Heart left ventricle (tissue), 16 donors: ENCODE measurements around the gene MIA. TPM values are rescaled to one million over a fixed set of nuclear protein-coding genes. Genes with fewer than 3 reads are reported as not detected.

ENCODE experiments used
- ATAC-seq, 4 donors: fragments of 200-7000 bp; cut with Tn5 transposase; one replicate each; pipeline ENCODE4 v1.9.1; 2020 to 2022; ENCODE audit warnings: moderate library complexity in 4 of 4, mild to moderate bottlenecking in 3 of 4, moderate number of reproducible peaks in 1 of 4
- DNase-seq, 5 donors: peaks; one replicate each; pipeline ENCODE4 v3.0.0-alpha.2; 2020
- H3K27ac ChIP-seq, 12 donors: fragments of 200-600 bp; sonication (generic) in 4 of 12; one replicate each; pipeline versions ENCODE4 v1.5.0 to v1.8.0; 2016 to 2022; ENCODE audit warnings: mild to moderate bottlenecking in 2 of 12
- H3K27me3 ChIP-seq, 9 donors: fragments of 200-600 bp; sonication (generic) in 2 of 9; one replicate each; pipeline versions ENCODE4 v1.5.1 to v1.8.0; 2016 to 2022; ENCODE audit warnings: mild to moderate bottlenecking in 3 of 9
- H3K36me3 ChIP-seq, 9 donors: fragments of 200-600 bp; sonication (generic) in 2 of 9; one replicate each; pipeline versions ENCODE4 v1.5.0 to v1.8.0; 2018 to 2022; ENCODE audit warnings: mild to moderate bottlenecking in 2 of 9
- H3K4me1 ChIP-seq, 12 donors: fragments of 200-600 bp; sonication (generic) in 4 of 12; one replicate each; pipeline versions ENCODE4 v1.5.0 to v1.8.0; 2016 to 2022; ENCODE audit warnings: mild to moderate bottlenecking in 3 of 12
- H3K4me3 ChIP-seq, 12 donors: fragments of 200-600 bp; sonication (generic) in 4 of 12; one replicate each; pipeline versions ENCODE4 v1.5.0 to v1.8.0; 2017 to 2022; ENCODE audit warnings: mild to moderate bottlenecking in 9 of 12, moderate library complexity in 4 of 12
- H3K9me3 ChIP-seq, 12 donors: fragments of 200-600 bp; sonication (generic) in 4 of 12; one replicate each; pipeline versions ENCODE4 v1.5.0 to v1.8.0; 2016 to 2022; ENCODE audit warnings: mild to moderate bottlenecking in 1 of 12
- POLR2A ChIP-seq, 2 donors: fragments of 450-650 bp; IDR thresholded peaks; one replicate each; pipeline ENCODE4 v1.6.1; 2017; ENCODE audit warnings: antibody characterized with exemption in 2 of 2, mild to moderate bottlenecking in 2 of 2, moderate library complexity in 2 of 2
- WGBS, 4 donors: extraction: QIAGEN DNeasy Blood & Tissue Kit in 2 of 4; methylation state at CpG; one replicate each; pipeline versions ENCODE4 v1.1.5 to v1.1.7; 2013 to 2018; 5-methylcytosine and 5-hydroxymethylcytosine counted together
- intact Hi-C, 10 donors: fragments of 100-400 bp; cut with DNase I; formaldehyde crosslinking; loops; one replicate each; pipeline versions ENCODE4 v1.11.1 to v1.14.2; 2022
- polyA plus RNA-seq, 2 donors: library from polyadenylated mRNA; stranded (reverse); fragments of 200-250 nt; gene quantifications; one replicate each; pipeline ENCODE4 v1.2.3, GENCODE V29; 2013
- total RNA-seq, 9 donors: library from RNA; depleted of rRNA in 2 of 9; stranded (reverse); fragments of >200 nt in 2 of 9; fragmentation: NEBNext Ultra II Directional in 3 of 9; extraction: Animal tissue kit (Norgen Biotek cat#: 25700) in 3 of 9; gene quantifications; one replicate each; pipeline versions ENCODE4 v1.1.0 to v1.2.4, GENCODE V29; 2016 to 2023
- TF ChIP-seq, protein P1 (sequence below), 12 donors: fragments of 200-600 bp; sonication (generic) in 4 of 12; IDR thresholded peaks; one replicate each; pipeline versions ENCODE4 v1.5.0 to v1.8.0; 2018 to 2022; ENCODE audit warnings: antibody characterized with exemption in 12 of 12, mild to moderate bottlenecking in 5 of 12
- donor health status: ischemic (EF 13 %, LVEDD 7.1; RV severe dilation, severe dysfunction).
- donor health status: healthy with polysubstance abuse.
- donor health status: DM: no; HTN: yes; CAD: no.
- donor health status: DM: no; HTN: no; CAD: no.
- donor health status: ischemic (EF 25% LVEDD 6.9; RV normal size, moderate dysfunction).
- donor health status: ischemic (EF 25% LVEDD 5.7; RV mildly dilated, moderate dysfunction).
- donor health status: healthy.
- donor health status: DM: yes; HTN: yes; CAD: no.
- donor health status: ischemic (EF 35%, LVEDD 5.7; RV mildly dilated, moderate dysfunction).
- donor health status: nonischemic (EF 11% LVEDD 7.7; RV severe dilation, severe dysfunction).
- donor health status: DM: yes; HTN: yes; CAD: no.
- donor health status: PGD.
- donor health status: ischemic (EF 29% LVEDD 5.4; RV normal size, mild dysfunction).
- donor health status: nonischemic (EF 23%, LVEDD 6.1; RV moderate dilation, normal function).

Gene MIA
- total and polyA plus RNA-seq, 11 donors = 0.72 to 3.0 (median 1.0) TPM; not detected in 5

- H3K4me3 ChIP-seq = no peak overlapping the region
- no peak for TF ChIP-seq POLR2A (IDR thresholded peaks at IDR 0.05)
- TF ChIP-seq, protein P1, sequence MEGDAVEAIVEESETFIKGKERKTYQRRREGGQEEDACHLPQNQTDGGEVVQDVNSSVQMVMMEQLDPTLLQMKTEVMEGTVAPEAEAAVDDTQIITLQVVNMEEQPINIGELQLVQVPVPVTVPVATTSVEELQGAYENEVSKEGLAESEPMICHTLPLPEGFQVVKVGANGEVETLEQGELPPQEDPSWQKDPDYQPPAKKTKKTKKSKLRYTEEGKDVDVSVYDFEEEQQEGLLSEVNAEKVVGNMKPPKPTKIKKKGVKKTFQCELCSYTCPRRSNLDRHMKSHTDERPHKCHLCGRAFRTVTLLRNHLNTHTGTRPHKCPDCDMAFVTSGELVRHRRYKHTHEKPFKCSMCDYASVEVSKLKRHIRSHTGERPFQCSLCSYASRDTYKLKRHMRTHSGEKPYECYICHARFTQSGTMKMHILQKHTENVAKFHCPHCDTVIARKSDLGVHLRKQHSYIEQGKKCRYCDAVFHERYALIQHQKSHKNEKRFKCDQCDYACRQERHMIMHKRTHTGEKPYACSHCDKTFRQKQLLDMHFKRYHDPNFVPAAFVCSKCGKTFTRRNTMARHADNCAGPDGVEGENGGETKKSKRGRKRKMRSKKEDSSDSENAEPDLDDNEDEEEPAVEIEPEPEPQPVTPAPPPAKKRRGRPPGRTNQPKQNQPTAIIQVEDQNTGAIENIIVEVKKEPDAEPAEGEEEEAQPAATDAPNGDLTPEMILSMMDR (IDR thresholded peaks at IDR 0.05) = no peak
Measured at GRCh38 chr19:40739030-40739839, 36.1 kb upstream of the MIA start.

GRCh38 chr19:40739871-40740703, 35.2 kb upstream of the MIA start:
- TF ChIP-seq, protein P1 (IDR thresholded peaks at IDR 0.05) = no peak
- no peak for TF ChIP-seq POLR2A (IDR thresholded peaks at IDR 0.05)
- ATAC-seq (peak in 2 of 4 donors; percentile 5), DNase-seq (no peak)
- Histone ChIP-seq H3K27ac (peak overlapping the region in 10 of 12 donors; percentile 3 to 74 (median 58)), H3K36me3 (peaks cover 0 to 57% (median 47%) of the 10 kb centered on the region in 9 donors), H3K9me3 (no peaks in the 10 kb centered on the region), H3K4me1 (peaks cover 0 to 25% (median 13%) of the 10 kb centered on the region in 12 donors), H3K4me3 (peak overlapping the region in 1 of 12 donors; percentile 4), H3K27me3 (no peaks in the 10 kb centered on the region)
- WGBS, 4 donors = 78 to 89% (median 84%) methylated on average over 4 to 16 of the region's 16 CpGs
- intact Hi-C loops = loop anchor here in 1 of 10 donors (5.0 kb wide), 1 partner anchor 68 kb away; no protein-coding TSS in a partner anchor

More at GRCh38 chr19:40739030-40739839, 36.1 kb upstream of the MIA start:
- Histone ChIP-seq H3K4me1 (peaks cover 0 to 25% (median 13%) of the 10 kb centered on the region in 12 donors), H3K27me3 (no peaks in the 10 kb centered on the region), H3K27ac (no peak overlapping the region), H3K36me3 (peaks cover 0 to 66% (median 56%) of the 10 kb centered on the region in 9 donors), H3K9me3 (no peaks in the 10 kb centered on the region)
- WGBS, 4 donors = 85 to 87% (median 86%) methylated on average over 21 to 22 of the region's 22 CpGs
- DNase-seq = no peak
- intact Hi-C loops = loop anchor here in 1 of 10 donors (5.0 kb wide), 1 partner anchor 67 kb away; no protein-coding TSS in a partner anchor
- no peak for ATAC-seq

DNA sequence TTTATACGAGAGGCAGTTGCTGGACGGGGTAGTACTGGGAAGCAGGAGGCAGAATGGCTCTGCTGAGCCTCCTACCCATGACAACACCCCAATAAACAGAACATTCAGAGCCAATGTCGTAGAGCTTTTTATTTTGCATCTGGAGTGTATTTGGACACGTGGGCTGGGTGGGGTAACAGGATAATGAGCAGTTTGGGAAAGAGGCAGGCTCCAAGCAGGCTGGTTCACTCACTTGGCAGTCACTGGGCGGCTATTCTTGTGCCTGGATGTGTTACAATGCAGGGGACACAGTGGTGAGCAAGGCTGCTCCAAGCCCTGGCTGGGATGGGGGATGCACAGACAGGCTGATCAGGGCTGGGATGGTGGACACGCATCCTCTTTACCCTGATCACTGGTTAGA, 34.6 kb upstream of the MIA start:
- TF ChIP-seq, protein P1 (IDR thresholded peaks at IDR 0.05) = no peak
- no peak for TF ChIP-seq POLR2A (IDR thresholded peaks at IDR 0.05)
- peaks cover 0 to 28% (median 13%) of the 10 kb centered on the region in 12 donors for H3K4me1 ChIP-seq
- intact Hi-C loops = no loop called here
- peaks cover 0 to 51% (median 41%) of the 10 kb centered on the region in 9 donors for H3K36me3 ChIP-seq
- peak in 4 of 5 donors; percentile 45 to 78 (median 62) for DNase-seq
- peak; percentile 80 to 89 (median 84) for ATAC-seq
- H3K4me3 ChIP-seq = peak overlapping the region in 1 of 12 donors; percentile 4
- H3K27ac ChIP-seq = peak overlapping the region in 11 of 12 donors; percentile 3 to 74 (median 60)
- no peaks in the 10 kb centered on the region for H3K9me3 ChIP-seq
- 43 to 64% (median 51%) methylated on average over 5 to 6 of the region's 6 CpGs for WGBS, 4 donors
- no peaks in the 10 kb centered on the region for H3K27me3 ChIP-seq
